DMS53 (cell line): Measurements from ENCODE around the gene TAF1B.

Experiments used
- DNase-seq: peaks from one replicate; lab custom pipeline; 2025; lab: John Stamatoyannopoulos, UW

TAF1B gene

GRCh38 chr2:9941196-9941995 lies 98.1 kb downstream of the TAF1B start:
- no peak for DNase-seq

- no peak for DNase-seq
These were observed 98.7 kb downstream of the TAF1B start for GRCh38 chr2:9941996-9942390.

DNA sequence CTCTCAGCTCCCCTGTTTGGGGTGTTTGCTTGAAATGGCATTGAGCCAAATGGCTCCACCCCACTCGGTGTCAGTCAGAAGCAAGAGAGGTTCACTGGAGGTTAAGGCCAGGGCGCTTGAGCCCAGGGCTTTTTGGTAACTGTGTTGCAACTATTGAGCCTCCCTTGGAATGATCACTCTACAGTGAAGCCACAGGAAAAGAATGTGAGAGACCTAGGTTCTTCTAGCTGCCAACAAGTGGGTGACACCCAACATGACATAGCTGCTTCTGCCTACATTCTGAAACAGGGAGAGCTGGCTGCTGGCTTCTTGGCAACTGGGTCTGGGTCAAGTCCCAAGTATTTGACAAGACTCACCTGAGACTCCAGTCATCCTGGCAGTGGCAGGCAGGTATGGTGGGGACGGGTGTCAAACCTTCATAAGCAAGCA lies 101.1 kb downstream of the TAF1B start:
- no peak for DNase-seq

DNA sequence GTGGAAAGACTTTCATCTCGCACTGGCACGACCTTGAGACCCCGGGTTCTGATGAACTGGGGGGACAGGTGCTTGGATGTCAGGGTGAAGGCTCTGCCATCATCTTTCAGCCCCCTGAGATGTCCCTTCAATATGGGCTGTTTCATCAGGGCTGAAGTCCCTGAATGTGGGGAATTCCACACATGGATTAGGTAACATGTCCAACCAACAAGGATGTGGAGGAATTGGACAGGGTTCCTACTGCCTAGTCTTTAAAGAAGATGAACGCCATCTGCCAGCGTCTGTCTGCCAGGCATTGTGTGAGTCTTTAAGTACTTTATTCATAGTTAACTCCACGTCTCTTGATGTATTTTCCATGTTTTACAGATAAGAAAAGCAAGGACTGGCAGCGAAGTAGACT lies 102.3 kb downstream of the TAF1B start:
- no peak for DNase-seq

DNA sequence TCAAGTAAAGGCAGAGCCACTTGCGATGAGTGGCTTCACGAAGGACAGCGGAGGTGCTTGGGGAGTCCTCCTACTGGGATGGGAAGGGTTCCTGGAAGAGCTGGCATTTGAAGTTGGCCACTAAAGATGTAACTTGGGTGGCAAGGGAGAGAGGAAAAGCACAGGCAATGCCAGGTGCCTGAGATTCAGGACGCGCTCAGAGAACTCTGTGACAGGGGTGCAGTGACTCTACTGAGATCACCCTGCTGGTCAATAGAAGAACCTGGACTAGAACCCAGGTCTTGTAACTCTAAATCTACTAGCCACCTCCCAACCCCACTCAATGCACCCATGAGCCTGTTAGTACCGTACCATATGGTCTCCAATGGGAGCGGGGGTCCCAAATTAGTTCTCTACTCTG lies 102.8 kb downstream of the TAF1B start:
- DNase-seq, result no peak

- DNase-seq, result no peak
These were observed 103.5 kb downstream of the TAF1B start for GRCh38 chr2:9946818-9947217.

GRCh38 chr2:9948721-9949120 lies 105.4 kb downstream of the TAF1B start:
- no peak for DNase-seq

DNA sequence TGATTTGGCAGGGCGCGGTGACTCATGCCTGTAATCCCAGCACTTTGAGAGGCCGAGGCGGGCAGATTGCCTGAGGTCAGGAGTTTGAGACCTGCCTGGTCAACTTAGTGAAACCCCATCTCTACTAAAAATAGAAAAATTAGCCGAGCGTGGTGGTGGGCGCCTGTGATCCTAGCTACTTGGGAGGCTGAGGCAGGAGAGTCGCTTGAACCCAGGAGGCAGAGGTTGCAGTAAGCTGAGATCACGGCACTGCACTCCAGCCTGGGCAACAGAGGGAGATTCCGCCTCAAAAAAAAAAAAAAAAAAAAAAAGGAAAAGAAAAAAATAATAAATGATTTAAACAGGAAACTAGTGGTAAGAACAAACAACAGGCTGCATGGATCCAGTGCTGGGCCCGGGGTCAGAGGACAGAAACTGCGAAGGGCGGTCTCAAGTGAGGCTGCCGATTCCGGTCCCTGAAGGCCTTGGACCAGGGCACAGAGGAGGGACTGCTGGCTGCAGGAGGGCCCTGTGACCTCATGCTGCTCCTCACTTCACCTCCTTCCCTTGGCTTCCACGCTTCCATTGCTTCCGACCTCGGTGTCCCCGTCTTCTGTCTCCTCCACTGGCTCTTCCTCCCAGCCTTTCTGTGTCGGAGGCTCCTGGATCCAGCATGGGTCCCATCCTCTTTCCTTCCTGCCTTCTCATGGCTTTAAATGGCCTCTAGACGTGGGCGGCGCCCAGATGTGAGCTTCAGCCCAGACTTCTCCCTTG lies 106.1 kb downstream of the TAF1B start:
- DNase-seq, result no peak

- DNase-seq, result no peak
These were observed 106.8 kb downstream of the TAF1B start for GRCh38 chr2:9949992-9950520.

DNA sequence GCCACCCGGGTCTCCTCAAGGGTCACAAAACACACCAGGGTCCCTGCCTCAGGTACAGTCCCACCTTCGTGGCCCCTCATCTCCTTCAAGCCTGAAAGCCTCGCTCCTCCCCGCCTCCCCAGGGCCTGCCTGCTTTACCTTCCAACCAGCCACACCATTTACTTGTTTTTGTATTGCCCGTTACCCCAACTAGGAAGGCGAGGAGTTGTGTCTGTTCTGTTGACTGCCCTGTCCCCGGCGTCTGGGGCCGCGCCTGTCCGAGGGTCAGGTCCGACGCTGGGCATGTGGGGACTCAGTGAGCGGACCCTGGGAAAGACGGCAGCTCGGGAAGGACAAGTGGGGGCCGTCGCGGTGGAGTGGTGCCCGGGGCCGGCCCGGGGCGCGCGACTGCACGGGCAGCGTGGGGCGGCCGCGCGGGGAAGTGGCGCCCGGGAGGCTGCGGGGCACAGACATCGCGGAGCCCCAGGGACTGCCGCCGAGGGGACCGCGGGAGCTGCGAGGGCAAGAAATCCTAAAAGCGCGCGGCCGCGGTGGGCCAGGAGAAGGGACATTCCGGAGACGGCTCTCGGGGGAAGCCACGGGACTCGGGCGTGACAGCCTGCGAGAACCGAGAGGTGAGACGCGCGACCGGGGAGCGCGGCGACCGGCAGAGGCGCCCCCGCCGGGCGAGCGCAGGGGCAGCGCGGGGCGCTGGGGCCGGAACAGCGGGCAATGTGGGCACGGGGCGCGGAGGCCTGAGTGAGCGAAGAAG lies 107.4 kb downstream of the TAF1B start:
- DNase-seq, result peak; percentile 81

- no peak for DNase-seq
These were observed 107.9 kb downstream of the TAF1B start for GRCh38 chr2:9951272-9951521.

- DNase-seq, result peak; percentile 95
These were observed 108.4 kb downstream of the TAF1B start, which contains the start of gene GRHL1 for GRCh38 chr2:9951522-9952285. Gene GRHL1 (plus strand): TSS chr2:9951693. CDS start chr2:9951834, 141 bp downstream.

GRCh38 chr2:9952286-9952737 lies 109.0 kb downstream of the TAF1B start:
- DNase-seq, result no peak

- DNase-seq, result no peak
These were observed 109.7 kb downstream of the TAF1B start for GRCh38 chr2:9952856-9953503.

- DNase-seq, result no peak
These were observed 110.9 kb downstream of the TAF1B start for GRCh38 chr2:9954136-9954535.

- DNase-seq, result no peak
These were observed 114.8 kb downstream of the TAF1B start for GRCh38 chr2:9958057-9958456.

- no peak for DNase-seq
These were observed 116.0 kb downstream of the TAF1B start for GRCh38 chr2:9959262-9959661.

DNA sequence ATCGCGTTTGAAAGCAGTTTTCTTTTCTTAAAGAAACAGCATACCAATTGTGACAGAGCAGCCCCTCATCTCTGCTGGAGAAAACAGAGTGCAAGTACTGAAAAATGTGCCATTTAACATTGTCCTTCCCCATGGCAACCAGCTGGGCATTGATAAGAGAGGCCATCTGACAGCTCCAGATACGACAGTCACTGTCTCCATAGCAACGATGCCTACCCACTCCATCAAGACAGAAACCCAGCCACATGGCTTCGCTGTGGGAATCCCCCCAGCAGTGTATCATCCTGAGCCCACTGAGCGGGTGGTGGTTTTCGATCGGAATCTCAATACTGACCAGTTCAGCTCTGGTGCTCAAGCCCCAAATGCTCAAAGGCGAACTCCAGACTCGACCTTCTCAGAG lies 117.7 kb downstream of the TAF1B start:
- no peak for DNase-seq

DNA sequence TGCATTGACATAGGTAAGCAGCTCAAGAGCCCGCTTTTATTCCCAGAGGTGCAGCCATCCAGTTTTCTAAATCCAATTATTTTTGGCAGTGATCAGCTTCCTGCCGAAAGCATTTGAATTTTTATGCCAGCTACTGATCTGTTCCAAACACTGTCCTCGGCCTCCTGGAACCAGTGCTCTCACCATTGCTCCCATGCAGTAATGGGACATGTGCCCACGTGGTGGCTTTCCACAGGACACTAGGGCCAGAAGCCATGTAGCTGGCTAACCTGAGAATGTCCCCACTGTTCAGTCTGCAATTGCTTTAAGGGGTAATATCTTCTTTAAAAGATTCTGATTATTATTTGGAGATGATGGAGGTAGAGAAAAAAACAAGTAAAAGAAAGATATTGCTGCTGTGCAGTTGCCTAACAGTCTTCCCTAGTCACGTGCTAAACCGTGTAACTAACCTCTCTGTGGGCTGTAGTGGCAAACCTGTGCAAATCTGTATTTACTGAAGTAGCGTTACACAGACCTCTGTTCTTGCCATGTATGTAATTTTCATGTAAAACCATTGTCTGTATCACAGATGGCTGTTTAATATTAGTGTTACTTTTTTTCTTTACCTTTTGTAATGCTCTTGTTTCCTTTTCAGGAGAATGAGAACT lies 121.2 kb downstream of the TAF1B start:
- DNase-seq, result no peak

- DNase-seq, result no peak
These were observed 122.0 kb downstream of the TAF1B start for GRCh38 chr2:9965119-9965822.
